T-cell (primary cell): ENCODE results near the gene GTF2I. TPM values are rescaled to one million over a fixed set of nuclear protein-coding genes. Genes with fewer than 3 reads are reported as not detected.
"Not testable (repeated sequence)": the region's sequence is repeated elsewhere in the genome, so short reads cannot be mapped to it uniquely, and the experiment has no call there.

Experiments used
- ATAC-seq, 4 experiments: fragments of 200-7000 bp in 3 of 4; fragments of 150-1000 bp in 1 of 4; cut with Tn5 transposase; replicated peaks in 1 of 4; 1 replicate in 3 of 4; 2 replicates in 1 of 4; pipeline ENCODE4 v1.10.0; 2021; ENCODE audit warnings: moderate library complexity in 3 of 4, mild to moderate bottlenecking in 2 of 4, moderate number of reproducible peaks in 1 of 4
- CTCF ChIA-PET, 2 donors: fragments of 300-600 bp; sonication (Branson Sonifier 250); formaldehyde crosslinking; loops; one replicate each; lab custom pipeline; 2022; ENCODE audit warnings: antibody characterized with exemption in 2 of 2; lab: Charles Lee
- POLR2A ChIA-PET, 2 donors: fragments of 300-600 bp; sonication (Branson Sonifier 250); formaldehyde crosslinking; loops; one replicate each; lab custom pipeline; 2022; ENCODE audit warnings: antibody characterized with exemption in 2 of 2; lab: Charles Lee
- DNase-seq, 35 experiments: peaks; one replicate each; pipeline versions ENCODE4 v3.0.0 to v3.0.0-alpha.2; 2013 to 2023
- H3K27ac ChIP-seq: one replicate; pipeline ENCODE4 v1.5.1; 2013; ENCODE audit warnings: low read length
- H3K27me3 ChIP-seq, 2 experiments: replicated peaks in 1 of 2; 1 replicate in 1 of 2; 2 replicates in 1 of 2; pipeline versions ENCODE4 v1.6.1 to v1.7.0; 2013; ENCODE audit warnings: low read length in 1 of 2, mixed read lengths in 1 of 2; ENCODE audit not compliant: control insufficient read depth in 2 of 2, insufficient read depth in 2 of 2; ENCODE audit errors: extremely low read depth in 1 of 2
- H3K36me3 ChIP-seq, 2 donors: 1 replicate in 1 of 2; 2 replicates in 1 of 2; pipeline versions ENCODE4 v1.6.1 to v1.7.0; 2013; ENCODE audit warnings: low read length in 1 of 2; ENCODE audit not compliant: control insufficient read depth in 2 of 2, insufficient read depth in 1 of 2; ENCODE audit errors: extremely low read depth in 1 of 2
- H3K4me1 ChIP-seq, 2 experiments: 1 replicate in 1 of 2; 2 replicates in 1 of 2; pipeline versions ENCODE4 v1.6.1 to v1.7.0; 2013; ENCODE audit warnings: low read length in 2 of 2, mixed read lengths in 1 of 2; ENCODE audit not compliant: insufficient read depth in 2 of 2, control insufficient read depth in 1 of 2; ENCODE audit errors: extremely low read depth in 1 of 2
- H3K4me3 ChIP-seq, 2 donors: 1 replicate in 1 of 2; 2 replicates in 1 of 2; pipeline versions ENCODE4 v1.5.1 to v1.7.0; 2013; ENCODE audit warnings: mild to moderate bottlenecking in 2 of 2, low read length in 1 of 2, moderate library complexity in 1 of 2; ENCODE audit not compliant: control insufficient read depth in 1 of 2; ENCODE audit errors: extremely low read depth in 1 of 2
- H3K9me3 ChIP-seq: 2 replicates; pipeline ENCODE4 v1.7.0; 2013
- H3K27ac Mint-ChIP-seq, 2 donors: one replicate each; pipeline ENCODE4 v1.8.0; 2020 to 2021; ENCODE audit warnings: mild to moderate bottlenecking in 2 of 2, mixed read lengths in 2 of 2
- H3K27me3 Mint-ChIP-seq, 2 donors: one replicate each; pipeline ENCODE4 v1.8.0; 2021 to 2022; ENCODE audit warnings: mixed read lengths in 2 of 2
- H3K36me3 Mint-ChIP-seq: one replicate; pipeline ENCODE4 v1.8.0; 2021; ENCODE audit warnings: mixed read lengths
- H3K4me1 Mint-ChIP-seq, 3 donors: one replicate each; pipeline ENCODE4 v1.8.0; 2020 to 2022; ENCODE audit warnings: mixed read lengths in 3 of 3, mild to moderate bottlenecking in 1 of 3
- H3K4me3 Mint-ChIP-seq, 3 donors: one replicate each; pipeline ENCODE4 v1.8.0; 2020 to 2022; ENCODE audit warnings: mild to moderate bottlenecking in 3 of 3, mixed read lengths in 3 of 3, moderate library complexity in 3 of 3
- H3K9me3 Mint-ChIP-seq, 3 donors: one replicate each; pipeline ENCODE4 v1.8.0; 2020 to 2022; ENCODE audit warnings: mixed read lengths in 3 of 3
- WGBS: methylation state at CpG from one replicate; pipeline ENCODE4 v1.1.5; 2013; ENCODE audit warnings: missing lambda C conversion rate; ENCODE audit not compliant: insufficient coverage; 5-methylcytosine and 5-hydroxymethylcytosine counted together
- total RNA-seq, 35 experiments: library from RNA in 6 of 35; stranded (reverse) in 6 of 35; fragments of 120-200 nt in 1 of 35; gene quantifications; one replicate each; pipeline versions ENCODE4 v1.2.1 to v1.2.4 and lab custom pipeline; 2013 to 2026

The GTF2I gene
- total RNA-seq, 5 donors from 2014 or later (not counting 1 experiment from before 2014, with no cell fraction given) = 155 to 196 (median 166) TPM

DNA sequence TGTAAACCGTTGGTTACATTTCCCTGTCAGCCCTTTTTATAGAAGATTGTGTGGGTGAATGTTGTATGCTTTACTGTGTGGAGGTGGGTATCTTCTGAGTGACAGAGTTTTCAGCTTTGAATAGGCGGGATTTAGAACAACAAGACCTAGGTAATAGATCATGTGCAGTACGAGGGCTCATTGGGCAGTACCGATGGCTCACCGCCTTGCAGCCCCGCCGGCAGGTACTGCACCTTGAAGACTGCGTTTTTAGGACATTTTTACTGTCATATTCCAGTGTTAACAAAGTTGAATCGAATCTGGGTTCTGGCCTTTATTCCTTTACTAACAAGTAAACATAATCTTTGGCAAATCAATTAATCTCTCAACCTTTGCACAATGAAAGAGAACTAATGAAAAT is 60.4 kb downstream of the GTF2I start:
- Histone ChIP-seq H3K4me1 (peaks cover 0 to 7% of the 10 kb centered on the region in 2 experiments), H3K4me3 (no peak overlapping the region), H3K27me3 (no peaks in the 10 kb centered on the region), H3K36me3 (peaks cover 0 to 52% of the 10 kb centered on the region in 2 donors), H3K9me3 (peaks cover 3% of the 10 kb centered on the region), H3K27ac (no peak overlapping the region)
- 100% methylated on average over 6 of the region's 9 CpGs for WGBS
- H3K4me1 Mint-ChIP-seq = peaks cover 0 to 5% (median 3%) of the 10 kb centered on the region in 3 donors
- peak overlapping the region in 1 of 2 donors; percentile 81 for H3K27ac Mint-ChIP-seq
- no peak for DNase-seq
- peaks cover 46% of the 10 kb centered on the region for H3K36me3 Mint-ChIP-seq
- H3K9me3 Mint-ChIP-seq = peaks cover 0 to 3% (median 3%) of the 10 kb centered on the region in 3 donors
- ChIA-PET CTCF (no interaction called here), POLR2A (no interaction called here)
- no peak for ATAC-seq
- H3K4me3 Mint-ChIP-seq = no peak overlapping the region
- no peaks in the 10 kb centered on the region for H3K27me3 Mint-ChIP-seq

DNA sequence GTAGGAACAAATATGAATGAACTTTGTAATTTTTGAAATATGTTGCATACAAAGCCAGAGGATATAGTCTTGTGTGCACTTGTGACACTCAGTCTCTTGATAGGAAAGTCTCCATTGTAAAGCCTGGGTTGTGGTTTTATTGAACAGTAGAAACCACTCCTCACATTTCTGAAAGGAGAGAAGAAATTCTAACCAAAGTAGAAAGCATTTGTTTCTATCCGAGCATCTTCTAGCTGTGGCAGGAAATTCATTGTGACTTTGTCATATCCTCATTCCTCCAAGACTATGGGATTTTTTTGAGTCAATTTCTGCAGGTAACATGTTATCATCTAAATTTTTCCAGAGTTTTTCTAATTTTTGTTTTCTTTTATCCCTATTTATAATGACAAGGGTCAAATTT is 60.8 kb downstream of the GTF2I start:
- CTCF ChIA-PET = no interaction called here
- Histone ChIP-seq H3K9me3 (peaks cover 3% of the 10 kb centered on the region), H3K4me1 (peaks cover 0 to 7% of the 10 kb centered on the region in 2 experiments), H3K4me3 (no peak overlapping the region), H3K27ac (no peak overlapping the region), H3K36me3 (peaks cover 0 to 52% of the 10 kb centered on the region in 2 donors), H3K27me3 (no peaks in the 10 kb centered on the region)
- WGBS = no CpG with 5 or more reads among the region's 1 CpG
- peaks cover 42% of the 10 kb centered on the region for H3K36me3 Mint-ChIP-seq
- H3K27me3 Mint-ChIP-seq = no peaks in the 10 kb centered on the region
- DNase-seq (no peak), ATAC-seq (no peak)
- H3K9me3 Mint-ChIP-seq = peaks cover 0 to 3% (median 2%) of the 10 kb centered on the region in 3 donors
- H3K27ac Mint-ChIP-seq = peak overlapping the region in 1 of 2 donors; percentile 39
- H3K4me1 Mint-ChIP-seq = peaks cover 0 to 5% (median 3%) of the 10 kb centered on the region in 3 donors
- POLR2A ChIA-PET = no interaction called here
- H3K4me3 Mint-ChIP-seq = no peak overlapping the region

DNA sequence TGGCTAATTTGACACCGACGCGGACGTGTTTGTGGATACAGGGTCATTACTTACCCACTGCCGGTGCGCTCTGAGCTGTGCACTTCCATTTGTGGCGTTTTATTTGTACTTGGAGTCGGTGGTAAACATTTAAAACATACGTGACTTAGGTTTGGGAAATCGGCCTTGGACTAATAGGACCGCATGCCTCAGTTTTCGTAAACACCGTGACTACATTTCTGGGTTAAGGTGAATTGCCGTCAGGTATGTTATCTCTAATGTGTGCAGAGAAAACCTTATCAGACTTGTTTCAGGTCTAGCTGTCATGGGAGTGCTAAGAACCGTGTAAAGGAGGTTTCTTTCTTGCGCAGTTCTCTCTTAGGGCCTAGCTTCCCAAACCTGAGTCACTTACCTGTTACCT is 64.6 kb downstream of the GTF2I start:
- no peaks in the 10 kb centered on the region for H3K27me3 Mint-ChIP-seq
- DNase-seq (no peak), ATAC-seq (no peak)
- H3K4me1 Mint-ChIP-seq = peaks cover 3 to 6% (median 5%) of the 10 kb centered on the region in 3 donors
- POLR2A ChIA-PET = interaction anchor here in 1 of 2 donors (0.5 kb wide), 1 partner anchor 653 kb away, joined by 3 read pairs; no protein-coding TSS in a partner anchor
- Histone ChIP-seq H3K4me1 (peaks cover 0 to 7% of the 10 kb centered on the region in 2 experiments), H3K27me3 (no peaks in the 10 kb centered on the region), H3K36me3 (peaks cover 3 to 33% of the 10 kb centered on the region in 2 donors), H3K4me3 (no peak overlapping the region), H3K27ac (no peak overlapping the region), H3K9me3 (no peaks in the 10 kb centered on the region)
- CTCF ChIA-PET = no interaction called here
- no peaks in the 10 kb centered on the region for H3K9me3 Mint-ChIP-seq
- peaks cover 30% of the 10 kb centered on the region for H3K36me3 Mint-ChIP-seq
- no peak overlapping the region for H3K4me3 Mint-ChIP-seq
- WGBS = 97% methylated on average over 14 of the region's 16 CpGs
- H3K27ac Mint-ChIP-seq = no peak overlapping the region

DNA sequence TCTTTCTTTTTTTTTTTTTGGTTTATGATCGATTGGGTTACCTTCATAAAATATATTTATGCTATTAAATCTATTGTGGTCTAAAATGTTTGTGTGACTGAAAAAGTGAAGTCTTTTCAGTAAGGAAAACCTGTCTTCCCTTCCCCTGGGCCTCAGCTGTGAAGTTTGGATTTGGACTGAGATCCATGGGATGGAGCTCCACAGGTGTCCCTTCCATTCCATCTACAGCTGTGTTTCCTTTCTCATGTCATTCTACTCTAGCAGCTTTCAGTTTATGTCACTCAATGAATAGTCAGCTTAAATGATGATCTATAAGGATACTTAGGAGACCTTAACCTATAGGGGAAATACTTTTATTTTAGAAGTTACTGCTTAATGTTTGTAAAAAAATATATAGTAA is 68.3 kb downstream of the GTF2I start:
- H3K27ac ChIP-seq = no peak overlapping the region
- WGBS = no CpG with 5 or more reads among the region's 1 CpG
- Mint-ChIP-seq H3K27me3 (no peaks in the 10 kb centered on the region), H3K9me3 (no peaks in the 10 kb centered on the region), H3K36me3 (peaks cover 13% of the 10 kb centered on the region), H3K27ac (peak overlapping the region in 1 of 2 donors; percentile 34), H3K4me3 (no peak overlapping the region), H3K4me1 (peaks cover 2 to 6% (median 3%) of the 10 kb centered on the region in 3 donors)
- DNase-seq = no peak
- no peak for ATAC-seq
- peaks cover 3 to 12% of the 10 kb centered on the region in 2 donors for H3K36me3 ChIP-seq
- no peaks in the 10 kb centered on the region for H3K9me3 ChIP-seq
- no peaks in the 10 kb centered on the region for H3K4me1 ChIP-seq
- H3K27me3 ChIP-seq = no peaks in the 10 kb centered on the region
- ChIA-PET POLR2A (interaction anchor here in 1 of 2 donors (0.6 kb wide), 1 partner anchor 14 kb away, joined by 3 read pairs; no protein-coding TSS in a partner anchor), CTCF (interaction anchor here in 1 of 2 donors (0.6 kb wide), 1 partner anchor 379 kb away, joined by 3 read pairs; no protein-coding TSS in a partner anchor)
- no peak overlapping the region for H3K4me3 ChIP-seq

DNA sequence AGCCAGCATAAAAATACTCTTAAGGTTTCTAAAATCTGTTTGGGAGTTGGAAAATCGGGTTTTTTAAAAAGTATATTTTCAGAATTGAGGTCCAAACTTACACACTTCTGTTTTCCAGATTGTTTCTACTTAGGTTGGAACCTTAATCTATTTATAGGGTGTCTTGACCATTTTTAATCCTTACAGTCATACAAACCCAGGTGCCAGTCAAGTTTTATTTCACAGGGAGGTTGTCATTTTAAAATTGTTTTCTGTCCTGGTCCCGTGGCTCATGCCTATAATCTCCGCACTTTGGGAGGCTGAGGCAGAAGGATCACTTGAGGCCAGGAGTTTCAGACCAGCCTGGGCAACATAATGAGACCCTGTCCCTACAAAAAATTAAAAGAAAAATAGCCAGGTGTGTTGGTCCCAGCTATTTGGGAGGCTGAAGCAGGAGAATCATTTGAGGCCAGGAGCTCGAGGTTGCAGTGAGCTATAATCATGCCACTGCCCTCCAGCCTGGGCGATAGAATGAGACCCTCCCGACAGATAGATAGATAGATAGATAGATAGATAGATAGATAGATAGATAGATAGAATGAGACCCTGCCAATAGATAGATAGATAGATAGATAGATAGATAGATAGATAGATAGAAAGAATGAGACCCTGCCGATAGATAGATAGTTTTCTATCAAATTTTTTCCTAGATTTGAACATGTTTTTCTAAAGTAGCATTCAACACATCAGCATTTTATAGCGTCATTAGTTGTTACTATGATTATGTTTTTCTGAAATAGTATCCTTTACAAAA is 69.0 kb downstream of the GTF2I start:
- no peaks in the 10 kb centered on the region for H3K27me3 Mint-ChIP-seq
- 100% methylated on average over 1 of the region's 8 CpGs for WGBS
- Histone ChIP-seq H3K9me3 (no peaks in the 10 kb centered on the region), H3K4me1 (no peaks in the 10 kb centered on the region), H3K27me3 (no peaks in the 10 kb centered on the region), H3K4me3 (no peak overlapping the region), H3K36me3 (peaks cover 3 to 9% of the 10 kb centered on the region in 2 donors), H3K27ac (no peak overlapping the region)
- H3K27ac Mint-ChIP-seq = peak overlapping the region in 1 of 2 donors; percentile 48
- ChIA-PET CTCF (interaction anchor here in 1 of 2 donors (0.6 kb wide), 1 partner anchor 379 kb away, joined by 3 read pairs; no protein-coding TSS in a partner anchor), POLR2A (no interaction called here)
- H3K9me3 Mint-ChIP-seq = no peaks in the 10 kb centered on the region
- no peak for DNase-seq
- peaks cover 13% of the 10 kb centered on the region for H3K36me3 Mint-ChIP-seq
- no peak overlapping the region for H3K4me3 Mint-ChIP-seq
- no peak for ATAC-seq
- peaks cover 2 to 6% (median 3%) of the 10 kb centered on the region in 3 donors for H3K4me1 Mint-ChIP-seq

DNA sequence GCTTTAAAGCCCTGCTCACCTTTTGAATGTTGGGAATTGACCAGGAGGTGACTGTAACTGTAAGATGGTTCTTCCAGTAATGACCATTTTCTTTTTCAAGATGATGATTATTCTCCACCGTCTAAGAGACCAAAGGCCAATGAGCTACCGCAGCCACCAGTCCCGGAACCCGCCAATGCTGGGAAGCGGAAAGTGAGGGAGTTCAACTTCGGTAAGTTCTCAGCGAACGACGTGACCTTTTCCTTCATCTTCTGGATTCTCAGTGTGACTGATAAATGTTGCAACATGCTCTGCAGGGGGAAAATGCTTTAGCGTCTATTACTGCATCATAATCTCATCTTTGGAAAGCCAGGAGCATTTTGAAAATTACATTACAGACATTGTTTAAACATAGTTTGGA is 71.2 kb downstream of the GTF2I start:
- DNase-seq, CTCF ChIA-PET, H3K27me3 ChIP-seq, H3K27ac Mint-ChIP-seq, H3K27ac ChIP-seq, H3K27me3 Mint-ChIP-seq, H3K36me3 Mint-ChIP-seq, H3K9me3 ChIP-seq, H3K4me3 ChIP-seq, H3K4me1 ChIP-seq, H3K4me1 Mint-ChIP-seq, H3K36me3 ChIP-seq, POLR2A ChIA-PET, ATAC-seq, H3K4me3 Mint-ChIP-seq, H3K9me3 Mint-ChIP-seq: not testable (repeated sequence)
- no CpG with 5 or more reads among the region's 10 CpGs for WGBS
